Adipose tissue (tissue), 3 donors: ENCODE measurements around the gene GRK3. TPM values are rescaled to one million over a fixed set of nuclear protein-coding genes. Genes with fewer than 3 reads are reported as not detected.

Experiments
- H3K27ac ChIP-seq: one replicate; pipeline ENCODE4 v1.5.1; 2013; ENCODE audit warnings: low read depth, low read length
- WGBS, 3 donors: extraction: QIAGEN DNeasy Blood & Tissue Kit; methylation state at CpG; one replicate each; pipeline ENCODE4 v1.1.7; 2013; 5-methylcytosine and 5-hydroxymethylcytosine counted together
- polyA plus RNA-seq, 3 donors: library from polyadenylated mRNA; stranded (reverse); fragments of 200-250 nt; gene quantifications; one replicate each; pipeline ENCODE4 v1.2.3, GENCODE V29; 2013
- donor health status: healthy with polysubstance abuse.
- donor health status: Bipolar disorder and iron deficiency.
- donor health status: healthy.

Gene GRK3
- polyA plus RNA-seq, 3 donors: 5.8 to 17.6 (median 8.8) TPM

GRCh38 chr22:25643232-25644000 lies 78.9 kb downstream of the GRK3 start:
- WGBS, 3 donors: 82 to 88% (median 84%) methylated on average over 9 of the region's 9 CpGs
- H3K27ac ChIP-seq: no peak overlapping the region

GRCh38 chr22:25644122-25644521 lies 79.6 kb downstream of the GRK3 start:
- H3K27ac ChIP-seq: no peak overlapping the region
- WGBS, 3 donors: 72 to 88% (median 76%) methylated on average over 3 of the region's 3 CpGs

- 78 to 90% (median 81%) methylated on average over 6 of the region's 6 CpGs for WGBS, 3 donors
- no peak overlapping the region for H3K27ac ChIP-seq
Measured at GRCh38 chr22:25645266-25645665, 80.8 kb downstream of the GRK3 start.

GRCh38 chr22:25645964-25646363 lies 81.5 kb downstream of the GRK3 start:
- WGBS, 3 donors: 96 to 100% (median 98%) methylated on average over 1 of the region's 1 CpG
- H3K27ac ChIP-seq: no peak overlapping the region

- H3K27ac ChIP-seq: no peak overlapping the region
Measured at GRCh38 chr22:25650833-25651232, 86.4 kb downstream of the GRK3 start.

GRCh38 chr22:25651332-25652085 lies 87.0 kb downstream of the GRK3 start:
- no peak overlapping the region for H3K27ac ChIP-seq
- 39 to 53% (median 51%) methylated on average over 4 of the region's 4 CpGs for WGBS, 3 donors

- H3K27ac ChIP-seq: no peak overlapping the region
Measured at GRCh38 chr22:25654676-25655075, 90.2 kb downstream of the GRK3 start.

- H3K27ac ChIP-seq: no peak overlapping the region
- WGBS, 3 donors: 82 to 92% (median 83%) methylated on average over 4 of the region's 4 CpGs
Measured at GRCh38 chr22:25655371-25655935, 91.0 kb downstream of the GRK3 start.

- H3K27ac ChIP-seq: no peak overlapping the region
Measured at GRCh38 chr22:25656724-25657123, 92.2 kb downstream of the GRK3 start.

GRCh38 chr22:25658633-25659032 lies 94.2 kb downstream of the GRK3 start:
- H3K27ac ChIP-seq: no peak overlapping the region
- 48 to 83% (median 54%) methylated on average over 4 of the region's 4 CpGs for WGBS, 3 donors

GRCh38 chr22:25659413-25659812 lies 94.9 kb downstream of the GRK3 start:
- no peak overlapping the region for H3K27ac ChIP-seq
- whole genome bisulfite sequencing, 3 donors: 82 to 90% (median 85%) methylated on average over 2 of the region's 2 CpGs

- 86 to 91% (median 88%) methylated on average over 3 of the region's 3 CpGs for WGBS, 3 donors
- no peak overlapping the region for H3K27ac ChIP-seq
Measured at GRCh38 chr22:25660336-25660735, 95.9 kb downstream of the GRK3 start.

GRCh38 chr22:25661073-25661472 lies 96.6 kb downstream of the GRK3 start:
- WGBS, 3 donors: 27 to 45% (median 30%) methylated on average over 2 of the region's 2 CpGs
- no peak overlapping the region for H3K27ac ChIP-seq

GRCh38 chr22:25663654-25664053 lies 99.2 kb downstream of the GRK3 start:
- WGBS, 3 donors: 21 to 83% (median 81%) methylated on average over 4 of the region's 4 CpGs
- H3K27ac ChIP-seq: no peak overlapping the region

GRCh38 chr22:25666308-25666707 lies 101.8 kb downstream of the GRK3 start:
- H3K27ac ChIP-seq: no peak overlapping the region
- WGBS, 3 donors: 2 to 45% (median 9%) methylated on average over 8 of the region's 8 CpGs

GRCh38 chr22:25668437-25668836 lies 104.0 kb downstream of the GRK3 start:
- no peak overlapping the region for H3K27ac ChIP-seq
- WGBS, 3 donors: 17 to 41% (median 27%) methylated on average over 2 of the region's 2 CpGs

GRCh38 chr22:25669253-25670069 lies 105.0 kb downstream of the GRK3 start:
- 73 to 75% (median 74%) methylated on average over 5 of the region's 5 CpGs for WGBS, 3 donors

GRCh38 chr22:25670070-25670461 lies 105.6 kb downstream of the GRK3 start:
- no peak overlapping the region for H3K27ac ChIP-seq
- WGBS, 3 donors: 89 to 94% (median 91%) methylated on average over 6 of the region's 6 CpGs

More at GRCh38 chr22:25669253-25670069, 105.0 kb downstream of the GRK3 start:
- no peak overlapping the region for H3K27ac ChIP-seq
